IPS DF 4.7 (cell line): ENCODE data around the gene PEX11A.
"Not testable (repeated sequence)": the region's sequence is repeated elsewhere in the genome, so short reads cannot be mapped to it uniquely, and the experiment has no call there.

ENCODE experiments used
- DNase-seq: peaks from one replicate; pipeline ENCODE4 v3.0.0-alpha.2; 2013; ENCODE audit warnings: low spot score; ENCODE audit errors: extremely low read depth

PEX11A gene

GRCh38 chr15:89690276-89691218, at the start of gene PEX11A, which contains the start of gene WDR93:
Gene PEX11A (minus strand): TSS chr15:89690754. CDS start chr15:89690632, 122 bp downstream.
Gene WDR93 (plus strand): TSS chr15:89690811. CDS start chr15:89701747, 10,936 bp downstream.
- DNase-seq = peak; percentile 41

GRCh38 chr15:89740137-89740536, 49.6 kb upstream of the PEX11A start:
- no peak for DNase-seq

- no peak for DNase-seq
Observed at GRCh38 chr15:89735773-89736172, 45.2 kb upstream of the PEX11A start.

- DNase-seq = no peak
Observed at GRCh38 chr15:89732451-89733172, 42.1 kb upstream of the PEX11A start.

GRCh38 chr15:89731275-89731674, 40.7 kb upstream of the PEX11A start:
- DNase-seq = no peak

- DNase-seq = no peak
Observed at GRCh38 chr15:89728254-89728653, 37.7 kb upstream of the PEX11A start.

- DNase-seq = no peak
Observed at GRCh38 chr15:89725064-89725463, 34.5 kb upstream of the PEX11A start.

- DNase-seq = no peak
Observed at GRCh38 chr15:89724621-89725020, 34.1 kb upstream of the PEX11A start.

GRCh38 chr15:89723031-89723430, 32.5 kb upstream of the PEX11A start:
- DNase-seq = no peak

- DNase-seq = no peak
Observed at GRCh38 chr15:89714775-89715174, 24.2 kb upstream of the PEX11A start.

- no peak for DNase-seq
Observed at GRCh38 chr15:89707577-89707976, 17.0 kb upstream of the PEX11A start.

- DNase-seq = no peak
Observed at GRCh38 chr15:89704411-89704810, 13.9 kb upstream of the PEX11A start.

GRCh38 chr15:89695198-89695597, 4.6 kb upstream of the PEX11A start:
- DNase-seq = no peak

GRCh38 chr15:89693696-89694095, 3.1 kb upstream of the PEX11A start:
- no peak for DNase-seq

- no peak for DNase-seq
Observed at GRCh38 chr15:89693091-89693490, 2.5 kb upstream of the PEX11A start.

- not testable (repeated sequence) for DNase-seq
Observed at GRCh38 chr15:89689930-89690275, 651 bp downstream of the PEX11A start.

GRCh38 chr15:89686522-89686921, 4.0 kb downstream of the PEX11A start:
- no peak for DNase-seq

GRCh38 chr15:89685995-89686394, 4.6 kb downstream of the PEX11A start:
- no peak for DNase-seq

- DNase-seq = no peak
Observed at GRCh38 chr15:89681146-89681545, 9.4 kb downstream of the PEX11A start.

- no peak for DNase-seq
Observed at GRCh38 chr15:89680282-89680873, 10.2 kb downstream of the PEX11A start.

- DNase-seq = no peak
Observed at GRCh38 chr15:89679212-89679611, 11.3 kb downstream of the PEX11A start, which contains the start of gene PLIN1. Gene PLIN1 (minus strand): TSS chr15:89679367. CDS start chr15:89677489, 1,878 bp downstream.

GRCh38 chr15:89677381-89677780, 13.2 kb downstream of the PEX11A start:
- DNase-seq = no peak
